ENCODE measurements around the gene TMEM138. TPM values are rescaled to one million over a fixed set of nuclear protein-coding genes. Genes with fewer than 3 reads are reported as not detected.

TMEM138 gene
- total RNA-seq, 2 donors from 2014 or later: 49.7 to 63.5 TPM

GRCh38 chr11:61347916-61348461 is 14.2 kb upstream of the TMEM138 start:
- H3K9me3 ChIP-seq: no peaks in the 10 kb centered on the region

GRCh38 chr11:61349189-61349751 is 12.9 kb upstream of the TMEM138 start:
- Histone ChIP-seq H3K27me3 (replicated peaks; ENCODE audit: insufficient read depth) (no peaks in the 10 kb centered on the region), H3K4me1 (ENCODE audit: control insufficient read depth in 1 of 2, low read depth in 2 of 2) (no peaks in the 10 kb centered on the region), H3K36me3 (peaks cover 19% of the 10 kb centered on the region), H3K27ac (no peak overlapping the region), H3K4me3 (no peak overlapping the region), H3K9me3 (no peaks in the 10 kb centered on the region)
- no peak for DNase-seq (ENCODE audit: low spot score)
- no peak for ATAC-seq (ENCODE audit: insufficient number of reproducible peaks, low FRiP score, low read depth)
- no peak for TF ChIP-seq CTCF (IDR thresholded peaks at IDR 0.05)

More at GRCh38 chr11:61347916-61348461, 14.2 kb upstream of the TMEM138 start:
- H3K36me3 ChIP-seq: peaks cover 16% of the 10 kb centered on the region
- no peaks in the 10 kb centered on the region for H3K4me1 ChIP-seq (ENCODE audit: control insufficient read depth in 1 of 2, low read depth in 2 of 2)
- no peaks in the 10 kb centered on the region for H3K27me3 ChIP-seq (replicated peaks; ENCODE audit: insufficient read depth)
- H3K4me3 ChIP-seq: no peak overlapping the region
- ATAC-seq (ENCODE audit: insufficient number of reproducible peaks, low FRiP score, low read depth) (peak; percentile 28), DNase-seq (ENCODE audit: low spot score) (no peak)
- TF ChIP-seq CTCF (IDR thresholded peaks at IDR 0.05): no peak
- no peak overlapping the region for H3K27ac ChIP-seq

GRCh38 chr11:61349916-61350315 is 12.3 kb upstream of the TMEM138 start:
- DNase-seq (ENCODE audit: low spot score) (no peak), ATAC-seq (ENCODE audit: insufficient number of reproducible peaks, low FRiP score, low read depth) (no peak)
- H3K27ac ChIP-seq: no peak overlapping the region
- no peaks in the 10 kb centered on the region for H3K4me1 ChIP-seq (ENCODE audit: control insufficient read depth in 1 of 2, low read depth in 2 of 2)
- no peak for TF ChIP-seq CTCF (IDR thresholded peaks at IDR 0.05)
- H3K4me3 ChIP-seq: no peak overlapping the region
- H3K9me3 ChIP-seq: no peaks in the 10 kb centered on the region
- no peaks in the 10 kb centered on the region for H3K27me3 ChIP-seq (replicated peaks; ENCODE audit: insufficient read depth)
- H3K36me3 ChIP-seq: peaks cover 19% of the 10 kb centered on the region

GRCh38 chr11:61350336-61350735 is 11.8 kb upstream of the TMEM138 start:
- Histone ChIP-seq H3K36me3 (peaks cover 19% of the 10 kb centered on the region), H3K4me1 (ENCODE audit: control insufficient read depth in 1 of 2, low read depth in 2 of 2) (no peaks in the 10 kb centered on the region), H3K4me3 (no peak overlapping the region), H3K9me3 (no peaks in the 10 kb centered on the region), H3K27ac (no peak overlapping the region), H3K27me3 (replicated peaks; ENCODE audit: insufficient read depth) (no peaks in the 10 kb centered on the region)
- no peak for ATAC-seq (ENCODE audit: insufficient number of reproducible peaks, low FRiP score, low read depth)
- TF ChIP-seq CTCF (IDR thresholded peaks at IDR 0.05): no peak
- DNase-seq (ENCODE audit: low spot score): no peak

GRCh38 chr11:61350803-61351202 is 11.4 kb upstream of the TMEM138 start:
- peaks cover 19% of the 10 kb centered on the region for H3K36me3 ChIP-seq
- H3K27ac ChIP-seq: no peak overlapping the region
- no peaks in the 10 kb centered on the region for H3K9me3 ChIP-seq
- ATAC-seq (ENCODE audit: insufficient number of reproducible peaks, low FRiP score, low read depth): no peak
- no peak for DNase-seq (ENCODE audit: low spot score)
- no peak overlapping the region for H3K4me3 ChIP-seq
- H3K27me3 ChIP-seq (replicated peaks; ENCODE audit: insufficient read depth): no peaks in the 10 kb centered on the region
- no peaks in the 10 kb centered on the region for H3K4me1 ChIP-seq (ENCODE audit: control insufficient read depth in 1 of 2, low read depth in 2 of 2)
- TF ChIP-seq CTCF (IDR thresholded peaks at IDR 0.05): no peak

Measured in thoracic aorta (tissue), 2 donors.